NCI-H1092 (cell line): ENCODE results near the gene EMC6.
"Not testable (repeated sequence)": the region's sequence is repeated elsewhere in the genome, so short reads cannot be mapped to it uniquely, and the experiment has no call there.

Experiments used
- DNase-seq: peaks from one replicate; lab custom pipeline; 2025; lab: John Stamatoyannopoulos, UW

The EMC6 gene

GRCh38 chr17:3681057-3681456 lies 12.4 kb downstream of the EMC6 start:
- no peak for DNase-seq

DNA sequence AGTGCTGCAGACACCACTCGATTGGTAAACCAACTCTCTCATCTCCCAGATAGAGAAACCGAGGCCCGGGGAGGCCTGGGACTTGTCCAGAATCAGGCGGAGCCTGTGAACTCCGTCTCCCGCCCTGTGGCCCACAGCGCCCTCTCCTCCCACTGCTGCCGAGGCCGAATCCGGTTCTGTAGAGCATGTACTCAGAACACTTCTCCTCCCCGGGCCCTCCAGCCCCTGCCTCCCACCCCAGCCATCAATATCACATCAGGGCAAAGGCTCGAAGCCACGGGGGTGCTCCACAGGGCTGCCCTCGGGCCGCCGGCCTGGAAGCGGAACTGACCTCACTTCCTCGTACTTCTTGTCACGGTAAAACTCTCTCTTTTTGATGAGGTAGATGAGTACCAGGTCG lies 13.0 kb downstream of the EMC6 start:
- no peak for DNase-seq

DNA sequence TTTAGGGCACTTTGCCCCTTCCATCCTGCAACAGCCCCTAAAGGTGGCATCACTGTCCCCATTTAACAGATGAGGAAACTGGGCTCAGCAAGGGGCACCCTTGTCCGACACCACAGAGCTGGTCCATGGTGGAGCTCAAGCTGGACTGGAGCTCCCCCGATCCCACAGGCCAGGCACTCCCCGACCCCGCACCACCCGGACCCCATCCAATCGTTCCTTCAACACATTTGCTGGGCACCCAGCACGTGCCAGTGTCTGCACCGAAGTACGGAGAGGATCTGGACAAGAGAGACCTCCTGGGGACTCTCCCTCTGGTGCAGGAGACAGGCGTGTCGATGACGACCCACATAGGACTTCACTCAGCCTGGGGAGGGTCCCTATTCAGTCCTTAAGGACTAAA lies 13.4 kb downstream of the EMC6 start:
- DNase-seq = no peak

GRCh38 chr17:3683054-3683511 lies 14.5 kb downstream of the EMC6 start:
- DNase-seq = no peak

GRCh38 chr17:3685174-3685573 lies 16.6 kb downstream of the EMC6 start:
- no peak for DNase-seq

DNA sequence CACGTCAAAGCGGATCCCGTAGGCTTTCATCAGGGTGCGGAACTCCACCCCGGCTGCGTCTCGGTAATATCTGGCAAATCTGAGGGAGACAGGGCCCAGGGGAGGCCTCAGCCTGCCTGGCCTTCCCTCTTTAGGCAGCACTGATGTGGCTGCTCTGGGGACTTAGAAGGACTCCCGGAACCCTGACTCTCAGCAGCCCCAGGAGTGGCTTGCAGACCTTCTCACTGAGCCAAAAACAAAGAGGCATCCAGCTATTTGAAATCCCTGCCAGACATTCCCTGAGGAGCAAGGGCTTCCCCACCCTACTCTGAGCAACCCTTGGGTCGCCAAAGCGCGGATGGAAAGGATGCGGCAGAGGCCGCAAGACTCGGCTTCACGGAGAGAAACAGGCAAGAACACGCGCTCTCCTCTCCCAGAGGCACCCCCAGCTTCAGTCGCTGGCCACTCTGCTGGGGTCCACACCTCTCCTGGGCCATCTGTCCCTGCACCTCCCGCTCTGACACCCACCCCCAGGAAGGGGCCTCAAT lies 19.5 kb downstream of the EMC6 start:
- DNase-seq = no peak

GRCh38 chr17:3688852-3689261 lies 20.2 kb downstream of the EMC6 start:
- no peak for DNase-seq

GRCh38 chr17:3689262-3690093 lies 20.9 kb downstream of the EMC6 start:
- no peak for DNase-seq

GRCh38 chr17:3690094-3690715 lies 21.6 kb downstream of the EMC6 start:
- no peak for DNase-seq

DNA sequence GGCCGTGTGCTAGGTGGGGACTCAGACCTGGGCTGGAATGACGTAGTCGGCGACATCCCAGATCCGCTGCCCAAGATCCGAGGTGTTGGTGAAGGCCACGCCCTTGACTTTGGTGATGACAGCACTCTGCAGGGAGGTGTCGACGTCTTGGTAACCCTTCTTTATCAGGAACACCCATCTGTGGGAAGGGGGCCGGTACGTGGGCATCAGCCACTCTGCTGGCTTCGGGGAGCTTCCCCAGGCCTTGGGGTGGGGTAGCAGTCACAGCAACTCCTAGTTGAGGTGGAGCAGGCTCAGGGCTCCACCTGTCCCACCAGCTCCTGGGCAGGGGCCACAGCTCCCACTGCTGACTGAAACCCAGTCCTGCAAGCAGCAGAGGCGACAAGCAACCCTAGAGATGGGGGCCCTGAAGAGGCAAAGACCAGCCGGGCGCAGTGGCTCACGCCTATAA lies 23.0 kb downstream of the EMC6 start:
- DNase-seq = no peak

DNA sequence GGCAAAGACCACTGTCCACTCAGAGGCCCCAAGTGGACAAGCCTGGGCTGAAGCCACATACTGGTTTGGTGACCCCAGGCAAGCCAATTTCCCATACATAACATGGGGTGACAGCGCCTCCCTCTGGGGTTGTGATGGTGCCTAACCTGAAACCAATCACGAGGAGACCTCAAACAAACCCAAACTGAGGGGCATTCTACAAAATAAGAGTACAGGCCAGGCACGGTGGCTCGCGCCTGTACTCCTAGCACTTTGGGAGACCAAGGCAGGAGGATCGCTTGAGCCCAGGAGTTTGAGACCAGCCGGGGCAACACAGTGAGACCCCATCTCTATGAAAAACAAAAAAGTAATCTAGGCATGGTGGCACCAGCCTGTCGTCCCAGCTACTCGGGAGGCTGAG lies 23.7 kb downstream of the EMC6 start:
- no peak for DNase-seq

GRCh38 chr17:3693141-3693540 lies 24.5 kb downstream of the EMC6 start:
- no peak for DNase-seq

GRCh38 chr17:3693829-3694231 lies 25.2 kb downstream of the EMC6 start:
- no peak for DNase-seq

- DNase-seq = no peak
Measured at GRCh38 chr17:3695129-3695722, 26.6 kb downstream of the EMC6 start.

- DNase-seq = no peak
Measured at GRCh38 chr17:3695723-3696411, 27.3 kb downstream of the EMC6 start, which contains the start of gene P2RX5. Gene P2RX5 (minus strand): TSS chr17:3696155. CDS start chr17:3696005, 150 bp downstream.

DNA sequence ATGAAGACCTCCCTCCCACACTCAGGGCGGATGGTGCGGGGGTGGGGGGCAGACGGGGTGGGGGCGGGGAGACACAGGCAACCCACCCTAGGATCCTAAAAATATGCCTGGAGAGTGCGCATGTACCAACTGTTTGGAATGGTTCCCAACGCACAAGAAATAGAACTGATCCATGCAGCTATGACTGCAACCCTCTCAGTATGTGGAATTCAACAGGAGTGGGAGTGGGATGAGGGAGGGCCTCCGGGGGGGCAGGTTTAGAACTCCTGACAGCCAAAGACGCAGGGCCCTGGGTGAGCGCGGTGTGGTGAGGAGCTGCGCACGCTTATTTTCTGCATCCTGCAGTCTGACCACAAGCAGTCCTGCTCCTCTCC lies 28.5 kb downstream of the EMC6 start:
- DNase-seq = no peak

- no peak for DNase-seq
Measured at GRCh38 chr17:3698139-3698538, 29.5 kb downstream of the EMC6 start.

DNA sequence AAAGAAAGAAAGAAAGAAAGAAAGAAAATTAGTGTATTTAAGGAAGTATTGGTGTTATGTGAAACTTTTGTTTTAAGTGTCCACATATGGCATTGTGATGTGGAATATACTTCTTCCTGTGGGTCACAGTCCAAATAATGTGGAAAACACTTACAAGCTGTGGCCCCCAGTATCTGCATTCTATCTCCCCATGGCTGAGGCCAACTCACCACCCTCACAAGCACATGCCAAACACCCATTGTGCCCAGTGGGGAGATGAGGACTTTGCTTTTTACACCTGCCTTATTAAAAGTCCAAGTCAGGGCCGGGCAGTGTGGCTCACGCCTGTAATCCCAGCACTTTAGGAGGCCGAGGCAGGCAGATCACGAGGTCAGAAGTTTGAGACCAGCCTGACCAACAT lies 31.3 kb downstream of the EMC6 start:
- no peak for DNase-seq

- not testable (repeated sequence) for DNase-seq
Measured at GRCh38 chr17:3702041-3702539, 33.5 kb downstream of the EMC6 start.

DNA sequence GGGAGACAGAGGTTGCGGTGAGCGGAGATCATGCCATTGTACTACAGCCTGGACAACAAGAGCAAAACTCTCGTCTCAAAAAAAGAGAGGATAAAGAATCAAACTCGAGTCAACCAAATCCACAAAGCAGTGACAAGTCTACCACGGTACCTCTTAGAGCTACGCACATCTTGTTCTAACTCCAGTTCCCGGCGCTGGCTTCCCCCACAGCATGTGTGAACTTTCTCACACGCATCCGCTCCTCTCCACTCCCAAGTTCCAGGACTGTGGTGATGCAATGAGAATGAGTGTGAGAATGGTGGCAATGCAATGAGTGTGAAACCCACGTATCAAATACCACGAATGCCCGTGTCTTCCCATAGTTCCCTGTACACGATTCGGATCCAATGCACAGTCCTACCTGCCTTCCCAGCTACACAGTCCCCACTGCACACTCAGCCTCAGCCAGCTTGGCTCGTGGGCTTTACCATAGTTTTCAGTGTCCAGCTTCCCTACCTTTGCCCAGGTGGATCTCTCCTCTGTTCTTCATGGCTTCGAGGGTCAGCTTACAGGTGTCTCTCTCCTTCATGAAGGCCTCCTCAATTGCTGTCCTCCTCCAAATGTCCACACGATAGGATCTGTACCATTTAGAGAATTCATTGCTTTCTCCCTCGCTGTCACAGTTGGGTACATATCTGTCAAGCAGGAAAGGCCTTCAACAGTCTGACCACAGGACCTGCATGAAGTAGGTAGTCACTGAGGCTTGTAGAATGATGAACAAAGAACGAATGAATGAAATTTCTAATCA lies 36.5 kb downstream of the EMC6 start:
- no peak for DNase-seq

DNA sequence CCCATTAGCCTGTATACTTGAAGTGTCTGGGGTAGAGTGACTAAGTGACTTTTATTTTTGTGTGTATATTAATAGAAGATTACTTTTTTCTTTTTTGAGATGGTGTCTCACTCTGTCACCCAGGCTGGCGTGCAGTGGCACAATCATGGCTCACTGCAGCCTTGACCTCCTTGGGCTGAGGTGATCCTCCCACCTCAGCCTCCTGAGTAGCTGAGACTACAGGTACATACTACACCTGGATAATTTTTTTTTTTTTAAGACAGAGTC lies 37.0 kb downstream of the EMC6 start:
- not testable (repeated sequence) for DNase-seq
